Activated CD4-positive, CD25-positive, alpha-beta regulatory T cell treated with anti-CD3 and anti-CD28 coated beads, Interleukin-2, amount 50 U/mL, for 24 hours (primary cell): Measurements from ENCODE around the gene COQ10A.

Source experiments
- ATAC-seq, 2 donors: fragments of 150-1000 bp; cut with Tn5 transposase; one replicate each; pipeline ENCODE4 v1.10.0; 2021; ENCODE audit warnings: mild to moderate bottlenecking in 1 of 2, moderate library complexity in 1 of 2

The COQ10A gene

DNA sequence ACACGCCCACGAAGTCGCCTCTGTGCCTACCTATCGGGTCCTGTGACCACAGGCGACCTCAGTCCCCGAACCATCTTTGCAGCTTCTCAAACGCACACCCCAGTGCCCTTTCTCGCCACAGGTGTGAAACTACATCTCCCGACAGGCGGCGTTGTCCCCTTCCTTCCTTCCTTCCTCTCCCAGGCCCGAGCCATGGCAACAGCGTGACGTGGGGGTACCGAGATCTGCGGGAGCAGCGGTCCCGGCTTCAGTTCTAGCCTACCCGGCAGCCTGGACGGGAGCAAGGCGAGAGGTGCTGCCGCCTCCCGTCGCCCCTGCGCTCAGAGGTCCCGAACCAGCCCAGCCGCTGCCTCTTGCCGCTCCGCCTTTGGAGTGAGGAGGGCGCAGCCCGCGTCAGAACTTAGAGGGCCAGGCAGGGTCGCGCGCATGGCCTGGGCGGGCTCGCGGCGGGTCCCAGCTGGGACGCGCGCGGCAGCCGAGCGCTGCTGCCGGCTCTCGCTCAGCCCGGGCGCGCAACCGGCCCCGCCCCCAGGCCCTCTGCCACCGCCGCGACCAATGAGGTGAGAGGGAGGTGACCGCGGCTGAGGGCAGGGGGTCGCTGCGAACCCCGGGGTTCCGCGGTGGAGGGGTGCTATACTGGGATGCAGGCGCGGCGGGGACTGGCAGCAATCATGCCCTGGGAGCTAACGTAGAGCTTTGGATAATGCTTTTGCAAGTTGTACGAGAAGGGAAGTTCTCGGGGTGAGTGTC lies at the start of gene COQ10A:
COQ10A (plus strand) TSS at position 250 of the 750 bp plus-strand sequence; CDS start at position 427, 177 bp downstream.
- ATAC-seq = peak; percentile 92 to 93

DNA sequence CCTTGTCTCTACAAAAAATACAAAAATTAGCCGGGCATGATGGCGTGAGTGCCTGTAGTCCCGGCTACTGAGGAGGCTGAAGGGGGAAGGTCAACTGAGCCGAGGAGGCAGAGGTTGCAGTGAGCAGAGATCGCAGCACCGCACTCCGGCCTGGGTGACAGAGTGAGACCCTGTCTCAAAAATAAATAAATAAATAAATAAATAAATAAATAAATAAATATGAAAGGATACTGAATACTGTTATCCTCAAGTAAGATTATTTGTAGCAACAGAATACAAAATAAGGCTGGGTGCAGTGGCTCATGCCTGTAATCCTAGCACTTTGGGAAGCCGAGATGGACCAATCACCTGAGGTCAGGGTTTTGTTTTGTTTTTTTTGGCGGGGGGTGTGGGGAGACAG lies 46.9 kb upstream of the COQ10A start:
- no peak for ATAC-seq

DNA sequence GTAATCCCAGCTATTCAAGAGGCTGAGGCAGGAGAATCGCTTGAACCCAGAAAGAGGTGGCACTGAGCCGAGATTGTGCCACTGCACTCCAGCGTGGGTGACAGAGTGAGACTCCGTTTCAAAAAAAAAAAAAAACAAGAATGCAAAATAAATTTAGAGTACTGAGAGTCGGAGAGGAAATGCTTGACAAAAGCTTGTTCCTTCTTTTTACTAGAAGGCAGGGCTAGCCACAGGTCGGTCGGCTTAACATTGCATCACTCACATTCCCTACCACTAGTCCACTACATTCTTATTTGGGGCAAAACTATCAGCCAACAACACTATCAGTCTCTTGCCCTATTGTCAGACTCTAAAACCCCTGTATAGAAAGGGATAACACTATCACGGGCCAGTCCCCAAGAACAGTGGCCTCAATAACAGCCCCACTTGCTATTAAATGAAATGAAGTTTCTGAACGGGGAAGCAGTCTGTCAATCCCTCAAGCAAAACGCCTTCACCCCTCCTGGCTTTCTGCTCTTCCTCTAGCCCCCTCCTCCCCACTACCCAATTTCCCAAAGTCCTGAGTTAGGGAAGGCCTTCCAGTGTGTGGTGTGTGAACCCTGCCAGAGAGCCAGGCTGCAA lies 46.0 kb upstream of the COQ10A start:
- no peak for ATAC-seq

DNA sequence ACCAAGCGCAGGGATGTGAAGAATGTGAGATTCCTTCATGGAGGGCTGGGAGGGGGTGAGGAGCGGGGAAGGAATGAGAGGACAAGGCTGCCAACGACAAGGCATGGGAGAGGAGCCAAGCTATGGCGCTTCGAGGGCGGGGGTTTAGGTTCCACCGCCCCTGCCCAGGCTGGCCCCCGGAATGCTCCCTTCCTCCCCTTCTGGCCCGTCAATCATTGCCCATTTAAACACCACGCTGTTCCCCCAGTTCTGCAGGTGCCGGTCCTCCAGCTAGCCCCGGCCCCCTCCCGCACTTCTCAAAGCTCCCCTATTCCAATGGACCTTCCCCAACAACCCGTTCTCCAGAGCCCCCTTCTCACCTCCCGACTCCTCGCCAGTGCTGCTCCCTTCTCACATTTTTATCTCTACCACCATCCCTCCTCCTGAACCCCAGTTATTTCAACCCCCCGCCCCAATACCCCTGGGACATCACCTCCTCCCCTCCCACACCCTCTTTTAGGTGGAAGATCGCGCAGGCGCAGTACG lies 45.4 kb upstream of the COQ10A start:
- ATAC-seq = peak; percentile 12 to 19

DNA sequence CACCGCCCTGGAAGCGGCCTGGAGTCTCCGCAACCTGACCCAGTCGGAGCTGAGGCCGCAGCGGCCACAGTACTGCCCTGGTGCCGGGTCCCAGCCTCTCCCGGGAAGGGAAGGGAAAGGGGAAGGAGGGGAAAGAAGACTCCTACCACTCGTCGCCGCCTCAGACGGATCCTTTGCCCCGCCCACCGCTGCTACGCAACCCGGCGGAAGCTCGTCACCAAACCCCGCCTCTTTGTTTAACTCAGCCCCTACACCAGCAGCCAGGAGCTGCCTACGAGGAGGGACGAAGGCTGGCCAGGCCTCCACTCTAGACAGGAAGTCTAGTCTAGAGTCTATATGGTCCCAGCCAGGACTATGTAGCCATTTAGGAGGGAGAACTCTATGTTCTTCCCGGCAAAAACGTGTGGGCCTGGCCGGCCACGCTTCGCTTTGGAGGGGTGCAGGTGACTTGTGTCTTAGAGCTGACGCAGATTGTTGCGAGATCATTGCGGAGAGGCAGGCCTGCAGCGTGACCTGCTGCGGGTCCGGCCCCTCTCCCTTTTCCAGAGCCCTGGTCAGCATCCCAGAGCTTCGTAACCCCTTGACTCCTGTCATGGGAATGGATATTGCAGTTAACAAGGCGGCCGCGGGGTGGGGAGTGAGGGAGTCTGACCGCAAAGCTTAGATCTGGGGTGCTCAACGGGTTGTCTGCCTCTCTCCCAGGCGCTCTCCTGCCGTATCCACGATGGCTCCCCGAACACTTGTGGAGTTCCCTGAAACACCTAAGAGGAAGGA lies 44.8 kb upstream of the COQ10A start, which contains the start of gene RNF41:
RNF41 (minus strand) TSS at position 166 of the 774 bp plus-strand sequence. CDS start 7,875 bp downstream, outside the sequence.
- ATAC-seq = peak; percentile 82 to 83

DNA sequence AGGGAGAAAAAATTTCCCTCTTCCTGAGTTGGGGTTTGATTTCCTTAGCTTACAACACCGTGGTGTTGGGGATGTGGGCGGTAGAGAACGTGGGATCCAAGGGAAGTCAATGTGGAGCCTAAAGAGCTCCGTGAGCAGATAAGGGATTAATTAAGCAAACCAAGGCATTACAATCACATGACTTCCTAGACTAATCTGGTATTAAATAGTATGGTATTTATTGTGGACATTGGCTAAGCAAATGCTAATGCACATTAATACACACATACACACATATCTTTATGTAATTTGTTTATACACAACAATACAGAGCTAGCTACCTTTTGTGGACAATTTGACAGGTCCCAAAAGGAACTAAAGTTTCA lies 44.2 kb upstream of the COQ10A start:
- ATAC-seq = no peak

DNA sequence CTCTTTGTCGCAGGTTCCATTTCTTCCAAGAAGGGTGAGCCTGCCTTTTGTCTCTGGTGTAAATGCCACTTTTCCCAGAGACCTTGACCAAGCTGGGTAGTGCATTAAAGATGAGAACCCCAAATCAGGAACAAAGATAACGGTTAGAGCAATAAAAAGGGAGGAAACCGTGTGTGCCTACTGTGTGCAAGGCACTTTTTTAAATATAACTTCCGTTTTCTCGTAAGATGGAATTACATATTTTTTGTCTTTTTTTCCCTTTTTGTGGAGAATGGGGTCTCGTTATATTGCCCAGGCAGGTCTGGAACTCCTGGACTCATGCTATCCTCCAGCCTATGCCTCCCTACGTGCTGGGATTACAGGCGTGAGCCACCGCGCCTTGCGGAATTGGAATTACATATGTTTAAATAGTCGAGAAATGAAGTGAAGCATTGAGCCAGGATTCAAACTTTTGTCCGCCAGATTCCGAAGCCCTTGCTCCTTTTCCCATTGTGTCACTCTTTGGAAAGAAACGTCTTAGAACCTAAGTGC lies 43.1 kb upstream of the COQ10A start:
- ATAC-seq = no peak

DNA sequence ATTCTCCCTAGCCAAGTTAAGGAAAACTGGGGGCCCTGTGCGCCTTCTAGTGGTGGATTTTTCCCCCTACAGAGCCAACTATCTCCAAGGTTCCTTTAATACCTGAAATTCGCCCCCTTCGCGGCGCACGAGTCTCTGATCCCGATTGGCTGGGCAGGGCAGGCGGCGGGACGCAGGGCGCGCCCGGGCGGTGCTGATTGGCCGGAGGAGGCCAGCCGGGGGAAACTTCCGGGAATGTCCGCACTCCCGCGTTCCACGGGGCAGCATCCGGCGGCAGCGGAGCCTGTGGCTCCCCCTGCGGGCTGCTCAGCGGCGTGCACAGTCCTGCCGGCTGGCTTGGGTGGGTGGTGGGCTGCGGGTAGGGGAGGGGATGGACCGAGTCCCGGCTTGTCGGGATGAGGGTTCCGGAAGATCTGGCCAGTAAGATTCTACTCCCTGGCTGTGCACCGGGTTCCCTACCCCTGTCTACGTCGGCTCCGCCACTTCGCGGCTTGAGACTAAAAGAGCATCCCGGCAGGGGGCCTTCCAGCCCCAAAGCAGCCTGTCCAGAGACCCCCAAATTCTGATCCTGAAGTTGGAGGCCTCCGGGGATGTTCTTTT lies 42.5 kb upstream of the COQ10A start, which contains the start of gene NABP2:
NABP2 (plus strand) TSS at position 241 of the 600 bp plus-strand sequence. CDS start 515 bp downstream, outside the sequence.
- ATAC-seq = peak; percentile 89 to 90

DNA sequence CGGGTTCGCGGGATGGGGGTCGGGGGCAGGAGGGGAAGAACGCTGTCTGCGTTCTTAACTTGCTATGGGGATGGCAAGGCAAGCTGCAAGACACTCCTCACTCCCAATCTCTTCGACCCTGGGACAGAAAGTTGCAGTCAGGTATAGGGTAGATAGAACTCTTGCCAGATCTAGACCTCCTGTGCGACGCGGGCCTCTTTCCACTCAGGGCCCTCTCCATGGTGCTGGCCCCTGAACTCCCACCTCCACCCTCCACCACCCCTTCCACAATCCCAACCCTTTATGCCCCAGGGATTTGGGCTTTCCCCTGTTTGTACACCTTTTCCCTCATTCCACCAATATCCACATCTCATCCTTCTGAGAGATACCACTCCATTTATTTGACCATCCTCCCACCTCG lies 41.8 kb upstream of the COQ10A start:
- no peak for ATAC-seq

DNA sequence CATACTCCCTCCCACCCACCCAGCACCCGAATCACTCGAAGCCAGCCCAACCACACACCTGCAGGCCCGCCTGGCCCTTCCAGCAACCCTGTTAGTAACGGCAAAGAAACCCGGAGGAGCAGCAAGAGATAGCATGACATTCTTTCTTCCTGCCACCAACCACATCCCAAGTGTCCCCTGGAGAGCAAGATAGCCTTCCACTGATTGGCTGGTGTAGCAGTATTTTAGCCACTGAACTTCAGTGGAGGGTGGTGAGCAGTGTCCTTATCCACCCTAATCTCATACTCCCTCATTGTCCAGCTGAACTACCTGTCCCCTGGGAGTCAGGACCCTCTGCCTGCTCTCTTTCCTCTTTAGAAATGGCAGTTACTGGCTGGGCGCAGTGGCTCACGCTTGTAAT lies 37.7 kb upstream of the COQ10A start:
- ATAC-seq = no peak

DNA sequence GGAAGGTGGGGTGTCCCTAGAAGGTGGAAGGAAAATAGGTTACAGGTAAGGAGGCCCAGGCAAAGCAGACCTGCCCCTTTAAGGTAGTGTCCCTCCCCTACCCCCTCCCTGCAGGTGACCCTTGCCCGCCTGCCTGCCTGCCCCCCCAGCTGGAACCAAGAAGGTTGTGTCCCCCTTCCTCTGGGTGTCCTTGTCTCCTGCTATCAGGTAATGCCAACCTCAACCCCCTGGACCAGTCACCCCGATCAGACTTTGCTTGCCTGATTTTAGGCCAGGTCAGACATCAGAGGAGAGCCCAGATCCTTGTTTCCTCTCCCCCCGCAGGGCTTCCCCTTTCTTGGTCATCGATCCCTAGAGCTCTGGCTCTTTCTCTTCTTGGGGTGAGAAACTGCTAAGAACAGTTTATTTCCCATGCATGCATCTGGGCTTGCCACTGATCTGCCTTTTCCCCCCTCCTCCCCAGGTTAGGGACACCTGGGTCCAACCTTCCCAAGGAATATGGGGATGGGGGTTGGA lies 36.8 kb upstream of the COQ10A start, which contains the start of gene SLC39A5:
SLC39A5 (plus strand) TSS at position 136 of the 516 bp plus-strand sequence. CDS start 1,224 bp downstream, outside the sequence.
- no peak for ATAC-seq

DNA sequence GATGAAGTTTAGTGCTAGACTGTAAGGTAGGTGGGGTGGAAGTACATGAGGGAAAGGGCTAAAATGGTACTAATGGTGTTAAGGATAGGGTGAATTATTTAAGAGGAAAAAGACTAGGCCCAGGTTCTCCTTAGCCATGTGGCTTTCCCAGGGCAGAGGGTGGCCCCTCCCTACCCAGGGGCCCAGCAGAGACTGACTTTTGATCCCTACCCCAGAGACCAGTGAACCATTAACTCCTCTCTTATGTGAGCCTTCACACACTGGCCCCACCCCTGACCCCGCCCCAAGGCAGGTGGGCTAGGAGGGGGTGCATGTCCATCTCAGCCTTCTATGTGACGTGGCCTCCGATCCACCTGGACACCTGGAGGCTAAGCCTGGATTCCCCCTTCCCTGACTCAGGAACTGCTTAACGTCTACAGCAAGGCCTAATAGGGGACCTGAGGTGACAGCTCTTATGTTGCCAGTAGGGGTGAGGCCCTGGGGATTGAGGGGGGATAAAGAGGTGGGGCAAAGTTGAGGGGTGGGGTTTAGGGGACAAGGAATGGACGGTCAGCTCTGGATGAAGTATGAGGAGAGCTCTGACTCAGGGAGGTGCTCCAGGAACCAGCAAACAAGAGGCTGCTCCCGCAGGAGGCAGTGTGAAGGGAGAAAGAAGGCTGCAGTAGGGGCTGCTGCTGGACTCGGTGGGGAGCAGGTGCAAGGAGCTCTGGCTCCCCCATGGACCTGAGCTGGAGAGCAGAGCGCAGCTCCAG lies 36.1 kb upstream of the COQ10A start:
- no peak for ATAC-seq

DNA sequence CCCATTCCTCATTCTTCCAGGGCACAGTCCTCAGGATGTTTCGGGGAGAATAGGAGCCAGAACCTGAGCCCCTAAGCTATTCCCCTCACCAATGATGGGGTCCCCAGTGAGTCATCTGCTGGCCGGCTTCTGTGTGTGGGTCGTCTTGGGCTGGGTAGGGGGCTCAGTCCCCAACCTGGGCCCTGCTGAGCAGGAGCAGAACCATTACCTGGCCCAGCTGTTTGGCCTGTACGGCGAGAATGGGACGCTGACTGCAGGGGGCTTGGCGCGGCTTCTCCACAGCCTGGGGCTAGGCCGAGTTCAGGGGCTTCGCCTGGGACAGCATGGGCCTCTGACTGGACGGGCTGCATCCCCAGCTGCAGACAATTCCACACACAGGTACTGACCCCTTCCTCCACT lies 35.6 kb upstream of the COQ10A start:
- no peak for ATAC-seq

DNA sequence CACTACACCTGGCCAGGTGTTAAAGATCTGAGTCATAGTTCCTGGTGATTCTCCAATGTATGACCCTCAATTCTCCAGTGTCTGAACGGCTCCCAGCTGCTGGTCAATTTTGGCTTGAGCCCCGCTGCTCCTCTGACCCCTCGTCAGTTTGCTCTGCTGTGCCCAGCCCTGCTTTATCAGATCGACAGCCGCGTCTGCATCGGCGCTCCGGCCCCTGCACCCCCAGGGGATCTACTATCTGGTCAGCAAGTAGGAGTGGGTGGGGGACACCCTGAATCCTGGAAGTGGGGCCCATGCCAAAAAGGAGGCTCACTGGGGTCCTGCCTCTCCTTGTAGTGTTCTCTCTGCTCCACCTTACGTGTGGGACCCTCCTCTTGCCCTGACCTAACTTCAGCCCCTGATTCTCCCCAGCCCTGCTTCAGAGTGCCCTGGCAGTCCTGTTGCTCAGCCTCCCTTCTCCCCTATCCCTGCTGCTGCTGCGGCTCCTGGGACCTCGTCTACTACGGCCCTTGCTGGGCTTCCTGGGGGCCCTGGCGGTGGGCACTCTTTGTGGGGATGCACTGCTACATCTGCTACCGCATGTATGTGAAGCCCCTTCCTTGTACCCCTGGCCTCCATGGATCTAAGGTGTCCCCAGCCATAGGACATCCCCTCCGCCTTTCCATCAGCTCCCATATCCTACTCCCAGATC lies 31.9 kb upstream of the COQ10A start:
- no peak for ATAC-seq

DNA sequence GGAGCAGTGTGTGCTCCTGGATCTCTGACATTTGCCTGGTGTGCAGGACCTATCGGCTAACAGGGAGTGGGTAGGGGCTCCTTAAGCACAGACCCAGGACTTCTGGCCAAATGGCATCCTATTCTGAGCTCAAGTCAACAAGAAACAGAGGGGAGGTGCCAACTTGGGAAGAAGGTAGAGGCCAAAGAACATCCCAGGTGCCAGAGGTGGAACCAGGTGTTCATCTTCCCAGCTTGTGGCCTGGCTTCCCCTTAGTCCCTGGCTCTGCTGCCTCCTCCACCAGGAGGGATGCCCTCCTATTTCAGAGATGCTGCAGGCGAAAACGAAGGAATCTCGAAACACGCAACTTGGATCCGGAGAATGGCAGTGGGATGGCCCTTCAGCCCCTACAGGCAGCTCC lies 30.7 kb upstream of the COQ10A start:
- ATAC-seq = no peak

DNA sequence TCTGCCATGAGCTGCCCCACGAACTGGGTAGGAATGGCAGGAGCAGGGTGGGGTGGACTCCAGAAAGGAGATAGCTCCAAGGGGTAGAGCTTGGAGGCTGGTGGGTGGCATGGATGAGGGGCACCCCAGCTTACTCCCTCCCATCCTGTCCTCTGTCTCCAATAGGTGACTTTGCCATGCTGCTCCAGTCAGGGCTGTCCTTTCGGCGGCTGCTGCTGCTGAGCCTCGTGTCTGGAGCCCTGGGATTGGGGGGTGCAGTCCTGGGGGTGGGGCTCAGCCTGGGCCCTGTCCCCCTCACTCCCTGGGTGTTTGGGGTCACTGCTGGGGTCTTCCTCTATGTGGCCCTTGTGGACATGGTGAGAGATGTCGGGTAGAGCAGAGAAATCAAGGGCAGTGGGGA lies 29.8 kb upstream of the COQ10A start:
- no peak for ATAC-seq

DNA sequence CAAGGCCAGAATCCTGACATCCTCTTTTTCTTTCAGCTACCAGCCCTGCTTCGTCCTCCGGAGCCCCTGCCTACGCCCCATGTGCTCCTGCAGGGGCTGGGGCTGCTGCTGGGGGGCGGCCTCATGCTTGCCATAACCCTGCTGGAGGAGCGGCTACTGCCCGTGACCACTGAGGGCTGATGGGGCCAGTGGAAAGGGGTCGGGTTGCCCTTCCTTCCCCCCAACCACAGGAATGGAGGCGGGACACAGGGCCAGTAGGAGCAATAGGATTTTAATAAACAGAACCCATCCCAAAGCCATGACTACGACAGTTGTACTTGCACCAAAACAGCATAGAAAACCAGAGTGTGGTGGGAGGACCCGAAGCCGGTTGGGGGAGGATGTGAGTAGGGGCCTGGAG lies 29.2 kb upstream of the COQ10A start:
- no peak for ATAC-seq

DNA sequence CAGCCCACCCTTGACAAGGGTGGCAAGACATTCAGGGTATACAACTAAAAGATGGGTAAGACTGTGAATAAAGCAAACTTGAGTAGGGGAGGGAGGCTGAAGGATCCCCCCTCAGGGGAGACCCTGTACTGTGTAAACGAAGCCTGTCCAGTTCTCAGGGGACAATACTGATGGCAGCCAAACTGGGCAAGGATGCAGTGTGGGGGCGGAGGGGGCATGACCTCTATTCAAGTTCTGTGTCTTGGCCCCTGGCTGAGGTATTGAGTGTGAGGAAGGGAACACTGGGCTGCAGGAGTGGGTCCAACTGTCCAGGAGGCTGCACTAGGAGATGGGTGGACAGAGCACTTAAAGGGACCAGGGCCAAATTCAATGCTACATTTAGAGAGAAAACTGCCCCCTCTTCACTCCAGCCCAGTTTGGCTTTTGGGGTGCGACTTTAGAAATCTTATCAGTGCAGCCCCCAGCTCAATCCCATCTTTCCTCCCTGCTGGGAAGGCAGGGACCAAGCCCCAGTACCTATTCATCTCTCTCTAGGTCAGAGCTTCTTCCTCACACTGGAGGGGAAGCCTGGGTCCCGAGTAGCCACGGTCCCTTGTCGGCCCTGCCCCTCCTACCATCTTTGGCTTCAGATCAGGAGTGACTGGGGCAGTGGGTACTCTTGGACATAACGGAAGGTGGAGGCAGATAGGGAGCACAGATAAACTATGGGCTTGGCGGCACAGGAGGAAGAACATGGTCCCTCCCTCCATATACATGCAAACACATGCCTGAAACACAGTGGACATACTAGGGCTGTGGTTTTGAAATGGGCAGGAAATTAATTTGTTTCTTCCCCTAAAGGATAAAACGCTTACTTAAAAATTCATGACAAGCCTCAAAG lies 25.1 kb upstream of the COQ10A start:
- no peak for ATAC-seq

DNA sequence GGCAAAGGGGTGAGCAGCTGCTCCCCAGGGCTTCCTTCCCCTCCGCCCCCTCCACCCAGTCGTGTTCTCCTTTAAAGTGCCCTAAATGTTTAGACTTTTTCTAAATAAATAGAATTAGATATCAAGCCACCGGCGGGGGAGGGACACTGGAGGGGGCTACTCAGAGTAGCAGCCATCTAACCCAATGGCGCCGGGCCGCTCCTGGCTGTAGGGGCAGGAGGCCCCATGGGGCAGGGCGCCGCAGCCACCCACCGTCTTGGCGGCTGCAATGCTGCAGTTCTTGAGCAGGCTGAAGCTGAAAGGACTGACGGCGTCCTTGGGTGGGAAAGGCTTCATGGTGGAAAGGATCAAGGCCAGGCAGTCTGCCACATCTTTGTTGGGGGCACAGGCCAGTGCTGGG lies 23.8 kb upstream of the COQ10A start:
- no peak for ATAC-seq

DNA sequence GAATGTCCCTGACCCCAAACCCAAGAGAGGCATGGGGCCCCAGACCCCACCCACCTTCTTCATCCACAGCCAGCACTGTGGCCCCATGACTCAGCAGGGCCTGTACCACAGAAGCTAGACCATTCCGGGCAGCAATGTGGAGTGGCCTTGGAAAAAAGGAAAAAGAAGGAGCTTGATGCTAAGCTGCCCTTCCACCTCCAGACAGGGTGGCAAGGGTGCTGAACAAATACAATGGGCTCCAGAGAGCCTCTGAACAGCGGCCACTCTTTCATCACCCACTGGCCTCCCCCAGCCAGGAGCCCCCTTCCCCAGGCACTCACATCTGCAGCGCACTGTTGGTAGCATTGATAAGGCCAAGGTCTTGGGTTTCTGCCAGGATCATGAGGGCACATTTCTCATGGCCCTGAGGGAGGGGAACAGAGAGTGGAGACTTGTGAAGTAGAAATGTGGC lies 23.0 kb upstream of the COQ10A start:
- no peak for ATAC-seq
